Stimulated activated CD8-positive, alpha-beta memory T cell treated with anti-CD3 and anti-CD28 coated beads, Interleukin-12 subunit alpha, Interleukin-12 subunit beta, amount 100 ng/mL, for 4 hours (primary cell): ENCODE results near the gene KIF3A.

Experiments used
- DNase-seq: peaks from one replicate; pipeline ENCODE4 v3.0.0-alpha.2; 2020; ENCODE audit warnings: low read depth

The KIF3A gene

DNA sequence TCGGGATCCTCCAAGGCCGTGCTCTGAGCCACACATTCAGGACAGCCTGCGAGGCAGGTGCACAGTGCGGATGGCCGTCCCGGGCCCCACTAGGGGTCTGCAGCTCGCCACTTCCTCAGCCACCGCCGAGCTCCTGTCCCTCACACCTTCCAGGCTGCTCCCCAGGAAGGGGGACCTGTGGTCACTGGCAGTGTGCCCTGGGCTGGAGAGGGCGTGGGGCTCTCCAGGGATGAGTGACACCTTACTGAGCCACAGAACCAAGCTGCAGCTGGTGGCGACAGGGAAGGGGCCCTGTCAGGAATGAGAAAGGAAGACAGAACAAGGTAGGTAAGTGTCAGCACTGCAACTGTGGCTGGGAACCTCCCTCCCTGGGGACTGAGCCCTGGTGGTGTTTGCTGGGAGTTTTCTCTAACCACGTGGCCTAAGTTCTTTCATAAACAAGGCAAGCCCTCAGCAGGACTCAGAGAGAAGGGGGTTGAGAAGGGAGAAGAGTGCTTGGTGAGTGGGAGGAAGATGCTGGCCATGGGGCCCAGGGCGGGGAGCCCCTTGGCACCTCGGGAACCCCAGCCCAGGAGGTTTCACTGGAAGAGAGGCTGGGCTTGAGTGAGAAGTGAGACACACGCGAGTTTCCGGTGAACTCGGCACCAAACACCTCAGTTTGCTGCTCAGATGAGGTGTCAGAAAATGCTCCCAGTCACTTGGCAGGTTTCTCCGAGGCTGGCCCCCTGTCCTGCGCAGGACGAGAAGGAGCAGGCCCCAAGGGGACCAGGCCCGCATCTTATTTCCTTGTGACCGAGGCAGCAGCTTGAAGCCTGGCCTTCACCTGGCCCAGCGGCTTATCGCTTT lies 74.2 kb downstream of the KIF3A start:
- no peak for DNase-seq

DNA sequence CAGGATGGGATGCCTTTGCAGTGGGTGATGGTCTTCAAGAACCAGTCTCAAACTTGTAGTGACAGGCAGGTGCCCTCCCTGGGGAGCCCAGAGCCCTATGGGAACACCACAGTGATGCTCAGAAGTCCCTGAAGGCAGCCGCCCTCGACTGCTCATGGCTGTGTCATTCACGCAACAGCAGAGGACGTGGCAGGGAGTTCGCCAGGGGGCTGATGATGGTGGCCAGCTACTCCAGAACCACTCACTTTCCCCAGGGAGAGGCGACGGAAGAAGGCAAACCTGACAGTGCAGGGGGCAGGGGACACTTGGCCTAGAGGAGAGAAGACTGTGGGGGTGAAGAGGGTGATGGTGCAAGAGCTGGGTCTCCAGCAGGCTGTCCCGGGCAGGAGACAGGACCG lies 75.3 kb downstream of the KIF3A start:
- DNase-seq: no peak

DNA sequence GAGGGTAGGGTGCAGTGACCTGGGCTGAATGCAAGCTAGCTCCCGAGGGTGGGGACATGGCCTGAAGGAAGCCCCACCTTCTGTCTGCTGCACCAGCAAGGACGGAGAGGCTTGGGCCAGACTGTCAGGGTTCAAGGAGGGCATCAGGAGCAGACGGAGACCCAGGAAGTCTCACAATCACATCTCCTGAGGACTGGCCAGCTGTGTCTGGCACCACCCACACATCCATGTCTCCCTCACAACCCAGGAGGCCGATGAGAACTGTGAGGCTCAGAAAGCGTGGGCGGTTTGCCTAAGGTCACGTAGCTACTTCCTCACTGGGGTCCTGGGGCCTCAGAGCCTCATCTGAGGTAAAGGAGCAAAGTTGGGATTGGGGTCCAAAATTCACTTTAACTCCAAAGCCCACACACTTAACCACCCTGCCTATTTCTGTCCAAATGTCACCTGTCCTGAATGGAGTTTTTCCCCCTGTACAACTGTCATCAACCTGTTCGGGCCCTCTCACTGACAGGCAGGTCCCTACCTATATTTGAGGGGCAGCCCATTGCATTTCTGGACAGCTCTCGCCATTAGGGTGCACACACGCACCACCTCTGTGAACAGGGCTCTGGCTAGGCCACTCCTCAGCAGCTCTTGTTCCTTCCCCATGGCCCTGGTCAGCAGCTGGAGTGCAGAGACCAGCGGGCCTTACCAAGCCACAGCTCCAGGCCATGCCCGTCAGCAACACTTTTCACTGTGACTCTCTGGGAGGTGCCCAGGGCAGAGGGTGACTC lies 75.9 kb downstream of the KIF3A start:
- no peak for DNase-seq

DNA sequence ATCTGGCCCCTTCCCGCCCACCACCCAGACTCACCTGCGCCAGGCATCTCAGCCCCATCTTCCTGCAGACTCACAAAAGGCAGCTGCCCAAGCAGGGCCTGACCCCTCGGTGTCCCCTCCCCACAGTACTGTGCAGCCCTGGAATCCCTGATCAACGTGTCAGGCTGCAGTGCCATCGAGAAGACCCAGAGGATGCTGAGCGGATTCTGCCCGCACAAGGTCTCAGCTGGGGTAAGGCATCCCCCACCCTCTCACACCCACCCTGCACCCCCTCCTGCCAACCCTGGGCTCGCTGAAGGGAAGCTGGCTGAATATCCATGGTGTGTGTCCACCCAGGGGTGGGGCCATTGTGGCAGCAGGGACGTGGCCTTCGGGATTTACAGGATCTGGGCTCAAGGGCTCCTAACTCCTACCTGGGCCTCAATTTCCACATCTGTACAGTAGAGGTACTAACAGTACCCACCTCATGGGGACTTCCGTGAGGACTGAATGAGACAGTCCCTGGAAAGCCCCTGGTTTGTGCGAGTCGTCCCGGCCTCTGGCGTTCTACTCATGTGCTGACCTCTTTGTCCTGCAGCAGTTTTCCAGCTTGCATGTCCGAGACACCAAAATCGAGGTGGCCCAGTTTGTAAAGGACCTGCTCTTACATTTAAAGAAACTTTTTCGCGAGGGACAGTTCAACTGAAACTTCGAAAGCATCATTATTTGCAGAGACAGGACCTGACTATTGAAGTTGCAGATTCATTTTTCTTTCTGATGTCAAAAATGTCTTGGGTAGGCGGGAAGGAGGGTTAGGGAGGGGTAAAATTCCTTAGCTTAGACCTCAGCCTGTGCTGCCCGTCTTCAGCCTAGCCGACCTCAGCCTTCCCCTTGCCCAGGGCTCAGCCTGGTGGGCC lies 77.5 kb downstream of the KIF3A start:
- no peak for DNase-seq

DNA sequence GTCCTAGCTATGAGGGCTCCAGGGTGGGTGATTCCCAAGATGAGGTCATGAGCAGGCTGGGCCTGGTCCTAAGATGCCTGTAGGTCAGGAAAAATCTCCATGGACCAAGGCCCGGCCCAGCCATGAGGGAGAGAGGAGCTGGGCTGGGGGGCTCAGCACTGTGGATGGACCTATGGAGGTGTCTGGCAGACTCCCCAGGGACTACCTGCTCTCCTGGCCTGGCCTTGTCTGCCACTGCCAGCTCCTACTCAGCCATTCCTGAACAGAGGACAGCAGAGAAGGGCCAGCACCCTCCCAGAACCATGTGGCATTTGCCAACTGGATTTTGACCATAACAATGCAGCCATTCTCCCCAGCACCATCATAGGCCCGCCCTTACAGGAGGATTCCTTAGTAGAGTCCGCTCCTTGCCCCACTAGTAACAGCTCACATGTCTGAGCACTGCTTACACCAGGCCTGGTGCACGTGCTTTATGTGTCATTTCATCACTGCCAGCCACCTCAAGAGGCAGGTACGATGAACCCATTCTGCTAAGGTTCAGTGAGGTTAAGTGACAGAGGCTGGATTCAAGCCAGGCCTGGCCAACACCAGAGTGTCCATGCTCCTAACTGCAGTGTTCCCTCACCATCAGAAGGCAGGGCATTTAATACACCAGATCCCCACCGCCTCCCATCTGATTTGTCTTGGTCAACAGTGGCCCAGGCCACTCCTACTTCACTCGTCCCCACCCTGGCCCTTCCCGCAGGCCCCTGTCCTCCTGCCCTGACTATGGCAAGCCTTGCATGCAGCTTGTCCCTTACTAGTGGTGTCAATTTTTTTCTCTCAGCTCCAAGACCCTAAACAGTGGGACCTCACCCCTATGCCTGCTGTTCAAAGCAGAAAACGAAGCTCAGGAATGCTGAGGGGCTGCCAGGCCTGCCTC lies 78.7 kb downstream of the KIF3A start:
- DNase-seq: no peak

DNA sequence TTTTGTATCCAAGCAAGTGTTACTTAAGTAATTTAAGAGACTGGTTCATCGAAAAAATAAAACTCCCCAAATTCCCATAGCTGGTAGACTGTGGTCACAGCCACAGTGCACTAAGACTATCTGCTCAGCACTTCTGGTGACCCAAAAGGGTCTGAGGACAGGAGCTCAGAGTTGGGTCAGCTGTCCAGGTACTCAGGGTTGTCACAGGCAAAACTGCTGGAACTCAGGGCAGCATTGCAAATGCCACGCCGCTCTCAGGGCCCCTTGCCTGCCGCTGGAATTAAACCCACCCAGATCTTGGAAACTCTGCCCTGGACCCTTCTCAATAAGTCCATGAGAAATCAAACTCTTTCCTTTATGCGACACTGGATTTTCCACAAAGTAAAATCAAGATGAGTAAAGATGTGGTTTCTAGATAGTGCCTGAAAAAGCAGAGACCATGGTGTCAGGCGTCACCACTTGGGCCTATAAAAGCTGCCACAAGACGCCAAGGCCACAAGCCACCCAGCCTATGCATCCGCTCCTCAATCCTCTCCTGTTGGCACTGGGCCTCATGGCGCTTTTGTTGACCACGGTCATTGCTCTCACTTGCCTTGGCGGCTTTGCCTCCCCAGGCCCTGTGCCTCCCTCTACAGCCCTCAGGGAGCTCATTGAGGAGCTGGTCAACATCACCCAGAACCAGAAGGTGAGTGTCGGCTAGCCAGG lies 79.5 kb downstream of the KIF3A start, which contains the start of gene IL13:
Gene IL13, plus strand, starts transcription at position 498 of the 705 bp plus-strand sequence. Its CDS starts 14 bp downstream, at position 512.
- no peak for DNase-seq

DNA sequence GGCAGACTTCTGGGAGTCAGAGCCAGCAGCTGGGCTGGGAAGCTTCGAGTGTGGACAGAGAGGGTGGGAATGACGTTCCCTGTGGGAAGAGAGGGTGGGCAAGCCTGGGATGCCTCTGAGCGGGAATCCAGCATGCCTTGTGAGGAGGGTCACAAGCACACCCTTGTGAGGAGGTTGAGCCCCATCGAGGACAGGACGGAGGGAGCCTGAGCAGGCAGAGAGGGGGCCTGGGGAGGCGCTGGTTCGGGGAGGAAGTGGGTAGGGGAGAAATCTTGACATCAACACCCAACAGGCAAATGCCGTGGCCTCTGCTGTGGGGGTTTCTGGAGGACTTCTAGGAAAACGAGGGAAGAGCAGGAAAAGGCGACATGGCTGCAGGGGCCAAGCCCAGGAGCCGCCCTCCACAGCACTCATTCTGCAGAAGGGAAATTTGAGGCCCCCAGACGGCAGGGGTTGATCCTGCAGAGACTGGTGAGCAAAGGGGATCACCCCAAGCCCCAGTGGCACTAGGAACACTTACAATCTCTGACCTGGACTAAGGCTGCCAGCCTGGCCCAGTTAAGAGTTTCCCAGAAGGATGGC lies 80.5 kb downstream of the KIF3A start:
- DNase-seq: no peak

DNA sequence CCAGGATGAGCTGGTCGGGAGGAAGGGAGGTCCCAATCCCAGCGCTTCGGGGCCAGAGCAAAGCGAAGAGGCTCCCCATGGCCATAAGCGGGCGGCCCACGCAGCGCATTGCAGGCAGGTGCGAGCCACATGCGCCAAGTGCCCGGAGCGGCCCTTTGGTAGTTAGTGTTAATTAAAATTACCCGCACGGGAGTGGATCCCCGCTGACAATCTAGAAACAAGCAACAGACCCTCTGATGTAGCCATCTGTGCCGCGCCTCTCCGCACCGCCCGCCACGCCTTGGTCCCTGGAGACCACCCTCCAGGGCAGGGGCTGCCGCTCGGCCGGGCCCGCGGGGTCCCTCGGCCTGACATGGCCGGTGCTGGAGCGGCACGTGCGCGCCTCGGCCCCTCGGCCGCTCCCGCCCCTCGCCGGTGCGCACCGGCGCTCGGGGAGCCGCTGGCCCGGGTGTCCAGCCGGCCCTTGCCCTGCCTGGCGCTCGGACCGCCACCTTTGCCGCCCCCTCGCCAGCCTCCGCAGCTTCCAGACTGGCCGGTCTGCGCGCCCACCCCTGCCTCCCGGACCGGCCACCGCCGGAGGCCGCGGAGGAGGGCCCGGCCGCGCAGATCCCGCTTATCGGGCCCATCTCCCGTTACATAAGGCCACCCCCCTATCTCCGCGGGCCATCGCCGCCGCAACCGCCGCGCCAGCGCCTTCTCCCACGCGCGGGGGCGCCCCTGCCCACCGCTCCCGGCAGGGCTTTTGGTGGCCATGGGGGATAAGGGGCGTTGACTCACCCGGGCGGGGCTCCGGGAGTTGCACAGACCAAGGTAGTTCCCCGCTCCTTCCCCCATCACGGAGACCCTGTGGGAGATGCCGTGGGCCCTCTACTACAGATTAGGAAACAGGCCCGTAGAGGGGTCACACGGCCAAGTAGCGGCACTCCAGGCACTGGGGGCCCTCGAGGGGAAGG lies 81.2 kb downstream of the KIF3A start:
- no peak for DNase-seq

DNA sequence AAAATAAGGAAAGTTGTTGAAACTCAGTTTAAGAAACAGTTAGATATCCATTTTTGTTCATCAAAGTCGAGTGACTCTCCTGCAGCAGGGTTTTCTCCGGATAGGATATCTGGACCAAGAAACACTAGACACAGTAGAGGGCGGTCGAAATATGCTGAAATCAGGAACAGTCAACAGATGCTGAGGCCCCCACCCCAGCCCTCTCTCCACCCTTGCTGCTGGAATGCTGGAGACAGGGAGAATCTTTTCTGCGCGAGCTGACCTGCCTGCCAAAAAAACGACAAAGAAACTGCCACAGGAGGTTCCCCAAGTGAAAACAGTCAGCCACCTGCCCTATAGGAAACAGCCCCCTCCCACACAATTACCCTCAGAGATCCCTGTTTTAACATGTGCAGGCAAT lies 83.6 kb downstream of the KIF3A start:
- no peak for DNase-seq

DNA sequence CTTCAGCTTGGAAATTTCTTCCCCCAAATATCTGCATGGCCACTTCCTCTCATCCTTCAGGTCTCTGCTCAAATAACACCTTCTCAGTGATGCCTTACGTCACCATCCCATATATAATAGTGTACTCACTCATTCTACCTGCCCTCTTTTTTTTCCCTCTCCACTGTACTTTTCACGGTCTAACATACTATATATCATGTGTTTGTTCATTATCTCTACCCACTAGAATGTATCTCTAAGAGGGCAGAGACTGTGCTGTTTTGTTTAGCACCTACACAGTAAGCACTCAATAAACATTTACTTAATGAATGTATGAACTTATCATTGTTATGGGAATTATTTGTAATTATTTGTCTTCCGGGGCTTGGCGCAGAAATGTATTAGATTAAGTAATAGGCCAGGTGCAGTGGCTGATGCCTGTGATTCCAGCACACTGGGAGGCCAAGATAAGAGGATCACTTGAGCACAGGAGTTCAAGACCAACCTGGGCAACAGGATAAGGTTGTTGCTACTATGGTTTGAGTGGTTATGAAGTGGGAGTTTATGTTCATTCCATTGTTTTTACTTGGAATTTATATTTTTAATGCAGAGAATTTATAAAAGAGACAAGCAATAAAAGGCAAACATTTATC lies 85.4 kb downstream of the KIF3A start:
- DNase-seq: no peak

DNA sequence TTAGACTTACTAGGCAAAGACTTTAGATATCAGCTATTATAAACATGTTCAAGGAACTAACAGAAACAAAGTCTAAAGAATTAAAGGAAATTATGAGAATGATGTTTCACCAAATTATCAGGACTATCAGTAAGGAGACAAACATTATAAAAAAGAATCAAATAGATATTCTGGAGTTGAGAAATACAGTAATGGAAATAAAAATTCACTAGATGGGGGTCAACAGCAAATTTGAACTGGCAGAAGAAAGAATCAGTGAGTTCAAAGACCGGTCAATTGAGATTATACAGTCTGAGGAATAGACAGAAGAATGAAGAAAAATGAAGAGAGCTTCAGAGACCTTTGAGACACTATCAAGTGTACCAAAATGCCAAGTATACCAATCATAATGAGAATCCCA lies 89.0 kb downstream of the KIF3A start:
- no peak for DNase-seq

DNA sequence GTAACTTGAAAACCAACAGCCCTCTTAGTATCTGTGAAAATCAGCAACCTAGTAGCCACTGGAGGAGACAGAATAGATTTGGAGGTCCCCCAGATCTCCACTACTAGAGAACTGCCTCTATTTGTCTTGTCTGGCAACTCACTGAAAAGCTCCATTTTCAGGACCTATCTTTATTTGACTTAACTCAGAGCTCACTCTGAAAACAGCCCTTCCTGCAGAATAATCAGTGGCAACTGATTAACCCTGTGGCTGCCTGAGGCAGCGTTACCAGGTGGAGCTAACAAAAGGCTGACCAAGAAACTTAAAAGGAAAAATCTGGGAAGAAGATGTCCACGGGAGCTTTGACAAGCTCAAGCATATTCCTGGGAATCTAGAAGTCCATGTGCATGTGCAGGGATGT lies 89.9 kb downstream of the KIF3A start:
- no peak for DNase-seq

DNA sequence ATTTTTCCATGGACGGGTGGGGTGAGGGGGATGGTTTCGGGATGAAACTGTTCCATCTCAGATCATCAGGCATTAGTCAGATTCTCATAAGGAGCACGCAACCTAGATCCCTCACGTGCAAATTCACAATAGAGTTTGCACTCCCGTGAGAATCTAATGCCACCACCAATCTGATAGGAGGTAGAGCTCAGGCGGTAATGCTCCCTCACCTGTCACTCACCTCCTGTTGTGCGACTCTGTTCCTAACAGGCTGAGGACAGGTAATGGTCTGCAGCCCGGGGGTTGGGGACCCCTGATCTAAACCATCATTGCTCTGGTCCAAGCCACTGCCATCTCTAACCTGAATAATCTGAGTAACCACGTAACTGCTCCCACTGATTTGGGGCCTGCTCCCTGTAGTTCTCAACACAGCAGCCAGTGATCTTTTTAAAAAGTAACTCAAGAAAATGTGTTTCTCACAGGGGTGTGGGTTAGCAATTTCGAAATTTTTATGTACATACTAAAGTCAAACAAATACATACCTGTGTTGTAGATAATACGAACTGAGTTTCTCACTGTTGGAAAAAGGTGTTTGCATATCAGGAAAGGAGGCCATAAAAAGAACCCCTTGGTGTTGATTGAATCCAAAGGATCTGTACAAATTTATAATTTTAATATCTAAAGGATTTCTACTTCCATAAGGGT lies 90.6 kb downstream of the KIF3A start:
- no peak for DNase-seq

DNA sequence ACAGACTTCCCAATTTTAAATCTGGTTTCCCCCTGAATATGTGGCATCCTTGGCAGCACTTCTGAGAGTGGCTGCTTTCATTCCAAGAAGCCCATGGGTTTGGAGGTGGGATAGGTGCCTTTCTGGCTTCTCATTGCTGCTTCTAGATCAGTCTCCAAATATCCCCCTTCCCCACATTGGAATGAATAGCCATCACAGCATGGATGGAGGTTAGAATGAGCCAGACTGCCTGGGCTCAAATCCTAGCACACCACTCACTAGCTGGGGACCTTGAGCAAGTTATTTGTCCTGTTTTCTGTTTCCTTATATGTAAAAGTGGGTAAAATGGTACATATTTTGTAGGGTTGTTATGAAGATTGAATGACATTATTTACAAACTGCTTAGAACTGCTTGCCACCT lies 93.2 kb downstream of the KIF3A start:
- DNase-seq: no peak
